CMK (cell line): Measurements from ENCODE around the gene ECE1.

Experiments
- DNase-seq: peaks from one replicate; pipeline ENCODE4 v3.0.0-alpha.2; 2010; ENCODE audit warnings: low read depth

ECE1 gene

DNA sequence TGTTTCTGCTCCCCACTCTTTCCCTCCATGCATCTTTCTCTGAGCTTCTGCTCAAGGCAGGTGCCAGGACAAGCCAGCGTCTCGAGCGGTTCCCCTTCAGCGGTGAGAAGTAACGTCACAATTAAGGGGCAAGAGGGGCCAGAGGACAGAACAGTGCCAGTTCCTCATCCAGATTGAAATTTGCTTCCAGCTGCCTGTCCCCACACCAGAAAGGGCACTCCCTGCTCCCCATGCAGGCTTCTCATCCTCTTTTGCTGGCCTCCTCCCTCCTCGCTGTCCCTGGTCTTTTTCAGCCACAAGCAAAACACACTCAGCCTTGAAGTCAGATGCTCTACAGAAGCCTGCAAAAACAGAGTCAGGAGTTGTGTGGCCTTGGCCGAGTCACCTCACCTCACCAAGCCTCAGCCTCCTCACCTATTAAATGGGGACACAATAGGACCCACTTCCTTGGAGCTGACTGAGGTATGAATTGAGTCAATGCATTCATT is 35.0 kb upstream of the ECE1 start:
- DNase-seq, result no peak

DNA sequence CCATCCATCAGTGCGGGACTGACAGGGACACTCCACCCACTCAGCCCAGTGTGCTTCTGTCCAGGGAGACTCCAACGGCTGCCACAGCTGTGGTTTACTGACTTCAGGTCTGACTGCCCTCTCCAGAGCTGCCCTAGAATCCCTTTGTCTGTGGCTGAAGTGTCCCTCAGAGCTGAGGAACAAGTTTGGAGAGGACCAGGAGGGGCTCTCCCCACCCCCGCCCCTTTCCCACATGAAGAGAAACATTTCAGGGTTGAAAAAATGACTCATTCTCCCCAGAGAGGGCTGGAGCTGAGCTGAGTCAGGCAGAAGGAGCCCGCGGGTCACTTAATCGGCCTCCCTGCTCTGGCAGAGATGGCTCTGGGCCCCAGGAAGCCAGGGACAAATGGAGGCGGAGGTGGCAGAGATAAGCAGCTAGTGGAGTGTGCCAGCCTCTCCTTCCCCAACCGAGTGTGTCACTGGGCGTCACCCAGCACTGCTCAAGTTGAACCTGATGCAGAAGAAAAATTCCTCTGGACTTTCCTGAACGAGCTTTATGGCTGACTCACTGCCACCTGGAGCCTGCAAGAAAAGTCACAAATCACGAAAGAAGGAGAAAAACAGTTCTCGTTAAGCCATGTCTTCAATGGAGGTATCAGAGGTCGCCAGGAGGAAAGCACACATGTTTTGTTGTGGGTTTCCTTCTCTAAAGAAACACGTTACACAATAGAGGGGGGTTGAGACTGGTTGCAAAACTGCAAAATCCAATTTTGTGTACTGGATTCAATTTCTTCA is 34.3 kb upstream of the ECE1 start:
- DNase-seq, result peak; percentile 70

DNA sequence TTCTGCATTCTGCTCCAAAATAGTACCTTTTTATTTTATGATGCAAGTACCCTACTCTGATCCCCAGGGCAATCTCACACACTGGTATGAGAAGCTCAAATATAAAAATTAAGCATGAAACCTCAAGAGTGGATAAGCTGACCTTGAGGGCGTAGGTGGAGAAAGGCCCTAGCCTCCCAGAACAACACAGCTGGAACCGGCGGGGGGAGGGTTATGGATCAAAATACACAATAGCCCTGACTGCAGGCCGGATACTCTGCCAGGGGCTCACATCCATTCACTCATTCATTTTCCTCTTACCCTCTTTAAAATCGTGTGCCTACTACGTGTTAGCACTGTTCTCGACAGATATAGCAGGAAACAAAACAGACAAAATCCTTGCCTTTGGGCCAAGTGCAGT is 32.8 kb upstream of the ECE1 start:
- no peak for DNase-seq

DNA sequence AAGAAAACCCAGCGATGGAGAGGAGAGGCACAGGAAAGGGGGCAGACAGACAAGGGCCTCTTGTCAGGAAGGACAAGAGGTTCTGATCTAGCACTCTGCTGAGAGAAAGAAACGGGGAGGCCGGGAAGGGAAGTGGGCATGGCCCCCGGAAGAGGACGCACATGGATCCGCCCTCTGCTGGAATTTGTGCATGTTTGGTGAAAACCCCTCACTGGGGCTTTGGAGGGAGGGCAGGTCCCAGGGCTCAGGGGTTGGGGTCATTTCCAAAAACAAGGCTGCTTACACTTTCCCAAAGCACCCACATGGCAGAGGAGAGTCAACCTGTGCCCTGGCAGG is 32.4 kb upstream of the ECE1 start:
- DNase-seq, result peak; percentile 74

DNA sequence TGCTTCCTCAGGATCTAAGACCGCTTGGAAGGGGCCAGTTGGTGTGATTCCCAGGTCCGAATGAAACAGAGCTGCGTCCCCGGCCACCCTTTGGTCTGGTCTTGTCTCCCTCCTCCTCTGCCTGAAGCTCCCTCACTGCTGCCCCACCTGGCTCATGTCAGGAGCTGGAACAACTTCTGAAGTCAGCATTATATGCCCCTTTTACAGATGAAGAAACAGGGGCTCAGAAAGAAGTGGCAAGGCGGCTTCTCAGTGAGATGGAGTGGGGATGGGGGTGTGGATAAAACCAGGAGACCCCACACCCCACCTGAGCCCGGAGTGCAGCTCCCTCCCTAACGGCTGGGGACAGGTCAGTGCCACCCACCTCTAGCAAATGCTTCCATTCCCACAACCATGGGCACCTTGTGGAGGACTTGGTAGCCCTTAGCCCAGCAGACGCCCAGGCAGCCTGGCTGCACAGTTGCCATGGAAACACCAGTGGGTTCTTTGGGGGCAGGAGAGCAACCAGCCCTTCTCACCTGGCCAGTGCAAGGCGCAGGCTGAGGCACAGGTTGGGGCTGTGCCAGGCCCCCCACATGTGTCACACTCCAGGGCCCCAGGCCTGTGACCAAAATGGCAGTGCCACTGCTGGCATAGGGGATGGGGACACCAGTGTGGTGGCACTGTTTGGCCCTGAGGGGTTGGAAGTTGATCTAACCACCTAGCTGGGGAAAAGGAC is 31.9 kb upstream of the ECE1 start:
- no peak for DNase-seq

DNA sequence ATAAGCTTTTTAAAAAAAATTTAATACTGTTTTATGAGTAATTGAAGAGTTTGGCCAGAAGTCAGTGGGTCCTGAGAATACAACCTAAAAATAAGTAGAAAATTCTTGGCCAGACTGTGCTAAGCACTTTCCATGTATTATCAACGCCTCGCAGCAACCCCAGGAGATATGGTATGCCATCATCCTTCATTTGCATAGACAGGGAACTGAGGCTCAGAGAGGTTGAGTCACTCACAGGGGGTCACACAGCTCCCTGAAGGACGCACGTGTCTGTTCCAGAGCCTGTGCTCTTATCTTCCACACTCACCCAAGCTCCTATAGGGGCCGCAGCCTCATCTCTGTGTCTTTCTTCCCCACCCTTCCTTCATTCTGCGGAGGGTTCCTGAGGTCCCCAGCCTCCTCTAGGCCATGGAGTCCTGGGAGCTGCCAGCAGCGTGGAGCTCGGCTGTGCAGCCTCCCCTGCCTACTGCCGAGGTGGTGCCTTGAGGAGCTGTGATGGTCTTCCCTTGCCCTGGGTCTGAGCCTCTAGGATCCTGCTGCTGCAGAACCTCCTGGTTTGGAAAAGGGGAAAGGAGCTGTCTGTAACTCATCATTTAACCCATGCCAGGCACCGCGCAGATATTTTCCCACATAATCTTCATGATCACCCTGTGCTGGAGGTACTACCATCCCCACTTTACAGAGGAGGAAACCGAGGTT is 30.3 kb upstream of the ECE1 start:
- DNase-seq, result no peak

DNA sequence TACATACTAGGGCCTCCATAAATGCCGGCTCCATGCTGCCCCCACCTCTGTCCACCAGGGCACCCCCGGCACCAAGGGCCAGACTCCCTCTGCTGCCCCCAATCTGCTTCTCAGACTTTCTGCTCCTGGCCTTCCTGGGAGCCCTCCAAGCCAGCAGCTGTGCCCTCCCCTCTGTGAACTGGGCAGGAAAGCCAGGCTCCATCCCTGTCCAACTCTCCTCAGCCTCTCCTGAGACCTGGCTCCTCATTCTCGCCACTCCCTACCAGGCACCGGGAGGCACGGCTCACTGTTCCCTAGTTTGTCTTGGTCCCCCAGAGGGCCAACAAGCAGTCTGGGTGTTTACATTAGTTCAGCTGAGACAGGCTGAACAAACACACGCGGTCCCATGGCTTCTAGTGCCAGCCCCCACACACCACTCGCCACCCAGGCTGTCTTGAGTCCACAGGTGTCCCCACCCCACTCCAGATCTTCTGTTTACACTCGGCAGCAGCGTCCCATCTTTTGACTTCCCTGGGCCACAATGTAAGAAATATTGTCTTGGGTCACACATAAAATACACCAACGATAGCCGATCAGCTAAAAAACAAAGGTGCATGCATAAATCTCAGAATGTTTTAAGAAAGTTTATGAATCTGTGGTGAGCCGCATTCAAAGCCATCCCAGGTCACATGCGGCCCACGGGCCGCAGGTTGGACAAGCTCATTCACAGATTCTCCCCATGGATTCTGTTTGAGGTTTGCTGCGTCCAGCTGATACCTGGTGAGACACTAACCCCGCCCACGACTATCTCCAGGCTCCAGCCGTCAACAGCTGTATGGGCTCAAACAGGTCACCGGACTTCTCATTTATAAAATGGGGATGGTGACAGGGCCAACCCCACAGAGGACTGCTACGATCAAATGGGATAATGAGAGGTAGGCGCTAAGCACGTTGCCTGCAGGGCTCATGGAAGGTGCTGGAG is 29.5 kb upstream of the ECE1 start:
- no peak for DNase-seq

DNA sequence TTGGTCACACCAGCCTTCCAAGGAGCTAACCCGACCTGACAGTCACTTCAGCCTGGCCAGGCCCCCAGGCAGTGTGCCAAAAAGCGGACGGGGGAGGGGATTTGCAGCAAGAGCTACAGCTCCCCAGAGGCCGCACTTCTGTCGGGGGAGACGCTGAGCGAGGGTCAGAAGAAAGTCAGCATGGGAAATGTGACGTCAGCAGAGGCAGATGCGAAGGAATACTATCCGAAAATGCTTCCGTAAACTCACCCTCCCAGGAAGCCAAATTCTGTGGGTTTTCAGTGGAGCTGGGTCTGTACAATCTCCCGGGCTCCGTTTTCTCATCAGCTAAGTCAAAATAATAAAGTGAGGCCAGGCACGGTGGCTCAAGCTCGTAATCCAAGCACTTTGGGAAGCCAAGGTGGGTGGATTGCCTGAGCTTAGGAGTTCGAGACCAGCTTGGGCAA is 28.5 kb upstream of the ECE1 start:
- no peak for DNase-seq

DNA sequence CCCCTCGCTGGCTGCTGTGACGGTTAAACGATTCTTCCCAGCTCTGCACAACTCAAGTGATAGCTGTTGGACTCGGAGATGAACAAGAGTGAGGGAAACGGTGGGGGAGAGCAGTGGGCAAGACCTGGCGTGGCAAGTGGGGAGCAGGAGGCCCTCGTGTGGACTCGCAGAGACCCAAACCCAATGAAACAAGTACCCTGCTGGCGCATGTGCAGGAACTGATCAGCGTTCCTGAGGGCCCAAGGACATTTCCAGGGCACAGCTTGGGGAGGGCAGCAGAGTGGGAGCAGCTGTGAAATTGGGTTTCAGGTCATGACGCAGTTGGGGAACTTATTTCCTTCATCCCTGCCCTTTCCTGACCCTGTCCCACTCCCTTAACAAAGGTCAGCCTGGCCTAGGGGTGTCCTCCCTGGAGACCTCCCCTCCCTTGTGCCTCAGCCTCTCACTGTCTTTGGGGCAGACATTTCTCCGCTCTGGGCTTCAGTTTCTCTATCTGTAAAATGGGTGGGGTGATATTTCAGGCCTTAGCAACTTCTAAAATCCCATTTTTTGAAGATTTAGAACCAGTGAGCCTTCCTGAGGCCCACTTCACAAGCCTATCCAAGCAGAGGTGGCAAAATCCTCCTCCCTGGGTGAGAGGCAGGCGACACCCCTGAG is 27.9 kb upstream of the ECE1 start:
- DNase-seq, result no peak

DNA sequence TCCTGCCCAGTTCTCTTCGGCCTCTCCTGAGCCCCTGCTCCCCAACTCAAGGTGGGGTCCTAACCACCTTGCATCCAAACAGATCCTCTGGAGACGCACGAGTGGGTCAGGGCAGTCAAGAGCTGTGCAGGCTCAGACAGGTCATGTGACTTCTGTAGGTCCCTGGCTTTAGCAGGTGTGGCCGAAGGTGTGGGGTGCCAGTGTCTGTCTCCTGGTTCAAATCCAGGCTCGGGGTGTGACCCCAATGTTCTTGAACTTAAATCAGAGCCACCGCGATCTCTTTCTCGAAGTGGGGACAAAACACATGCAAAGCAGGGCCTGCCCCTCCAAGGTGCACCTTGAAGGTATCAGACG is 27.4 kb upstream of the ECE1 start:
- no peak for DNase-seq

DNA sequence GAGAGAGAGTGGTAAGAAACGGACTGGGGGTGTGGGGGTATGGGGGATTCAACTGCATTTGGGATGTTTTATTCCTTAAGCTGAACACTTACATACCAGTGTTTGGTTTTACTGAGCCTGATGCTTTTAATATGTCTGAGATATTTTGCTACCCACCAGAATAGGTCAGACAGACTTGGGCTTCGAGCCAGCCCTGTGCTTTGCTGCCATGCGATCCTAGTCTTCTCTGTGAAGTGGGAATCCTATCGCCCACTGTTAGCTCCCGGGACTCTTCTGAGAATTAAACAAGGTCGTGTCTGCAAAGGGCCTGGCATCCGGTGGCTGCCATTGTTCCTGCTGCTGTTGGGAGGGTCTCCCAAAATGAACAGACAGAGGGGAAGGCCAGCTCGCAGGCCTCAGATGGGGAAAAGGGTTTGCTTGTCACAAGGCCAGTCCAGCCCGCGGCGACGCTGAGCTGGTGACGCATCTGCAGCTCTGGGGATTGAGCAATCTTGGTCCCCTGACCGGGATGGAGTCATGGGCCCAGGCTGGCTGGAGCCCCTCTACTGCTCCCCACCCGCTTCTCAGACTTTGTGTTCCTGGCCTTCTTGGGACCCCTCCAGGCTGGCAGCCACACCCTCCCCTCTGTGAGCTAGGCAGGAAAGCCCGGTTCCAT is 26.9 kb upstream of the ECE1 start:
- DNase-seq, result no peak

DNA sequence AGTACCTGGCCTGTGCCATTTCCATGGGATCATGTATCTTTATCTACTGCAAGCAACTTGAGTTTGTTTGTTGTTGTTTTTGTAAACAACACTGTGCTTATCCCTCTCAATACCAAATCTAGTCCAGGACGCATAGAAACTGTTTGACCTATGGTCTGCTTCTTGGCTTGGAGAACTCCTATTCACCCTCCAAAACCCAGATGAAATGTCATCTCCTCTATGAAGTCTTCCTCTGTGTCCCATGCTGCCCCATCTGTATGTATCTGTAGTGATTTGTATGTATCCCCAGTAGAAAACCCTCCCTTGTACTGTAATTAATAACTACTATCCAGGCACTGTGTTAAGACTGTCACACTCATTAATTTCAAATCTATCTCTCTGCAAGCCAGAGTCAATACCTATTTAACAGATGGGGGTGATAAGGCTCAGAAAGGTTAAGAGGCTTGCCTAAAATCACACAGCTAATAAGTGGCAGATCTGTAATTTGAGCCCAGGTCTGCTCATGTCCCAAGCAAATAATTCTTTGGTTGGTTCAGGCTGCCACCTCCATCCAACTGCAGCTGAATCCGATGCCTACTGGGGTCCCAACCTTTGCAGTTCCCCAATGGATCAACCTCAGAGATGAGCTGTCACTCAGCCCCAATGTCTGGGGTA is 24.6 kb upstream of the ECE1 start:
- DNase-seq, result no peak

DNA sequence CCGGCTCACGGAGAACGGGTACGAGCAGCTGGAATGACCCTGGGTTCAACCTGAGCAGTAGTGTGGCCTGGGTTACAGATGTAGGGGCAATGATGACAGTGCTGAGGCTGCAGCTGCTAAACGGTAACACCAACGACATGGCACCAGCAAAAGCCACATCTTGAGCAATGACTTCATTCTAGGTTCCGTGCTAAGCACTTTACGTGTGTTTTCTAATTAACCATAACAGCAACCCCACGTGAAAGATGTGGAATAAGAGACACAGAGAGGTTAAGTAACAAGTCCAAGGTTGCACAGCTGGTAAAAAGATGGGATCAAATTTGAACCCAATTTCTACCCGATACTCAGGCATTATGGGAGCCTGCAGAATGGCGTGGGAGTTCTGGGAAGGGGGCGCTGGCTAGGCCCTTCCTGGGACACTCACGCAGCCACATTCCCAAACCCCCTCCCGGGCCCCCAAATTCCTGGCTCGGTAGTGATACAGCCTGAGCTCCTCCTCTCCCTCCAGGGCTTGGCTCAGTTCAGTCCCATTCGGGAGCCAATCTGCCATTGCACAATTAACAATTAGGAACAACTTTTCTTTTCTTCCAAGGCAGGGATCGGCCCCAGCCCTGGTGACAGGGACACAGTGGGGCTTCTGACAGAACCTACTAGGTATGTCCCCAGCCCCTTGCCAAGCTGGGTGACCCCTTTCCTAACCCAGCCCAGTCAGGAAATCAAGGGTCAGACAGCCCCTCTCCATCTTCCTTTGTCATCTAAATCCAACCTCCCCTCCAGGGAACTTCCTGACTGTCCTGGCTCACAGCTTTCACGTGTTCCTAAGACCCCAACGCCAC is 23.8 kb upstream of the ECE1 start:
- DNase-seq, result no peak

DNA sequence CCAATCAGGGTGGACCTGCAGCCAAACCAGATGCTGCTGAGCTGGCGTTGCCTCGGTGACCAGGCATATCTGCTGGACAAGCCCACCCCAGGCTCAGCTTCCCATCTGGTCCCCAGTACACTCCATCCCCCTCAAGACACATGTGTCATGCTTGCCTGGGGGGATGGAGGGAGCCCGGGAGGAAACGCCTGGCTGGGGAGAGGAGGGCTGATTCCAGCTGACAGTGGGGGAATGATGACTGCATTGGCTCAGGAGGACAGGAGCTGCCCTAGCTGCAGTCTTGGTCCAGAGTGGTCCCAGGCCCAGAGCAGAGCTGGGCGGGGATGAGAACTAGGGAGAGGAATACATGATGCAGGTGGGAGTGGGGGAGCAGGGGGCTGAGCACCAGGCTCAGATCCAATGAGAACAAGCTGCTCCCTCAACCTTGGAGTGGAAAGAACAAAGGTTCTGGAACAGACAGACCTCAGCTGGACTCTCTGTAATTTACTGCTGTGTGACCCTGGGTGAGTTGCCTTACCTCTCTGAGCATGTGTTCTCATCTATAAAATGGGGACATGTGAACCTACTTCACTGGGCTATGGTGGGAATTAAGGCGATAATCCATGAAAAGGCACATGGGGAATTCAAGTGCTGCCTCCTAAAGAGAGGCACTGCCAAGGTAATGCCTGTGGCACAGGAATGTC is 23.1 kb upstream of the ECE1 start:
- no peak for DNase-seq

DNA sequence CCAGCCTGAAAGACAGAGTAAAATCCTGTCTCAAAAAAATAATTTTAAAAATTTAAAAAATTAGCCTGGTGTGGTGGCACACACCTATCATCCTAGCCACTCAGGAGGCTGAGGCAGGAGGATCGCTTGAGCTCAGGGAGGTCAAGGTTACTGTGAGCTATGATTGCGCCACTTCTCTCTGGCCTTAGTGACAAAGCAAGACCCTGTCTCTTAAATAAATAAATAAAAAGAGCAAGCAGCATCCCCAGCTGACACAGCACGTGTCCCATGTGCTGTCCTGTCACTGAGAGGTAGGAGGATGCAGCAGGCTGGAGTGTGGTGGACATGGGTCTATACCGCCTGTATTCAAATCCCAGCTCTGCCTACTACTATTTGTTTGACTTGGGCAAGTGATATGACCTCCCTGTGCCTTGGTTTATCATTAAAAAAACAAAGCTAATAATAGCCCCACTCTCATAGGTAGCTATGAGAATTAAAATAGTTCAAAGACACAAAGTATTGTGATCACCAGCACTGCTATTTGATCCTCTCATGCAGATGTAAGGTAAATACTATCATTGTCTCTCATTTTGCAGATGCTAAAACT is 22.2 kb upstream of the ECE1 start:
- no peak for DNase-seq

DNA sequence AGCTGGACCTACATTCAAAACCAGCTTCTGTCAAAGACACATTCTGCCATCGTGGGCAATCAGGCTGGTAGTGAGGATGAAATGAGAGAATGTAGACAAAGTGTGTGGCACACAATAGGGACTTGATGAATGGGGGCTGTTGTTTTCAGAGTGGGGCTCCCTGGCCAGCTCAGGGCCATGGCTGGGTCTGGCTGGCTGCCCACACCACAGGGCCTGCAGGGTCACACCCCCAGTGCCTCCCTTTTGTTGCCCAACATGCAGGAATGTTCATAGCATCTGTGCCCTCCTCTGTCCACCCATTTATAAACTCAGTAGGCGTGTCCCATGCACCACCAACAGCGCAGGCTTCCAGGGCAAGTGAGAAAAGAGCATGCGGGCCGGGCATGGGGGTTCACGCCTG is 20.8 kb upstream of the ECE1 start:
- no peak for DNase-seq

DNA sequence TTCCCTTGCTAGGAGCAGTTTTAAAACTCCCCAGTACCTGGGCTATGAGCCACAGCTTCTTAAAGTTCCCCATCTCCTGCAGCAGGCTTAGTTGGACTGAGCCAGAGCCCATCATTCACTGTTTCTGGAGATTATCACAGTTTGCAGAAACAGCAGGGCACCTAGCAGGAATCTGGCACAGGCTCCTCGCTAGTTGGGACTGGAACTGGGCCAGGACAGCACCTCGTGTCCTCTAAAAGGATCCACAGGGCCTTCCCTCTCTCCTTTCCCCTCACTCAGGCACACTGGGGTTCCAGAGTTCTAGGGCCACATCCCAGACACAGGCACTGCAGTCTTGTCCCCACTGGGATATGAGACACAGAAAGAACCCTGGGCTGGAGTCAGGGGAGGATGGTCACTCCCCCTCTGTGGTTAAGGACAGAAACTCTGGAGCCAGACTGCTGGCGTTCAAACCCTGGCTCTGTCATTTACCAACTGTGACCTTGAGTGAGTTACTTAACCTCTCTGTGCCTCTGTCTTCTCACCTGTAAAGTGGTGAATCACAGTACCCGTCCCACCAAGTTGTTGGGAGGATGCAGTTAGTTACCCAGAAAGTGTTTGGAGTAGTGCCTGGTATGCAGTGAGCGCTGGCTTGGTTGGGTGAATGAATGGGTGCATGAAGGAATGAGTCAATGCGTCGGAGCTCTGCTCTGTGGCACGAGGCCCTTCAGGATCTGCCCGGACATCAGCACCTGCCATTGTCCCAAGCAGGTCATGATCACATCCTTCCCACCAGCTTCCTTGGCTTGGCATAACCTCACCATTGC is 18.8 kb upstream of the ECE1 start:
- no peak for DNase-seq

DNA sequence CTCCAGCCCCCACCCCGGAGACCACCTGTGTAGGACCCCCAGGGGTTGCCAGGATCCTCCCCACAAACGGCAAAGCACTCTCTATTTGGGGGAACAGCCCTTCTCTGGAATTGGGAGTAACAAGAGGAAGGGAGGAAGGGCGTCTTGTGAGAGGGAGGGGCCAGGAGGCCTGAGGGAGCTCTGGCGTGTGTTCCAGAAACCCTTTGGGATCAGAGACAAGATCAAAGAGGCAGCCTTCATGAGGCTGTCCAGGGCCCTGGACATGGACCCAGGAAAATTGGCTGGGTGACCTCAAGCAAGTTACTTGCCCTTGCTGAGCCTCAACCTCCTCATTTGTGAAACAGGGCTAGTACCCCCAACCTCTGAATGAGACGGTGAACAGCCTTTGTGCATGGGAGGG is 18.1 kb upstream of the ECE1 start:
- no peak for DNase-seq
